Effector CD8-positive, alpha-beta T cell (primary cell): ENCODE results near the gene SPINK4.

Experiments used
- DNase-seq: peaks from one replicate; lab custom pipeline; 2025; lab: John Stamatoyannopoulos, UW
- total RNA-seq, 4 experiments: gene quantifications; one replicate each; lab custom pipeline; 2026; lab: John Stamatoyannopoulos, UW

SPINK4 gene
- 0 reads per million in 4 experiments for total RNA-seq

- no peak for DNase-seq
These were observed at the start of gene SPINK4 for GRCh38 chr9:33239921-33240320. Gene SPINK4, plus strand, starts transcription at chr9:33240167. Its CDS starts 42 bp downstream, at chr9:33240209.

- no peak for DNase-seq
These were observed 47.3 kb upstream of the SPINK4 start for GRCh38 chr9:33192493-33193255.

GRCh38 chr9:33193818-33194217 lies 46.1 kb upstream of the SPINK4 start:
- DNase-seq = no peak

GRCh38 chr9:33196736-33197135 lies 43.2 kb upstream of the SPINK4 start:
- DNase-seq = no peak

GRCh38 chr9:33197279-33198152 lies 42.5 kb upstream of the SPINK4 start:
- no peak for DNase-seq

- DNase-seq = no peak
These were observed 41.8 kb upstream of the SPINK4 start for GRCh38 chr9:33198165-33198564.

- DNase-seq = no peak
These were observed 37.9 kb upstream of the SPINK4 start for GRCh38 chr9:33202018-33202417.

- DNase-seq = no peak
These were observed 37.3 kb upstream of the SPINK4 start for GRCh38 chr9:33202552-33203201.

GRCh38 chr9:33209394-33209793 lies 30.6 kb upstream of the SPINK4 start:
- no peak for DNase-seq

GRCh38 chr9:33210006-33210715 lies 29.8 kb upstream of the SPINK4 start:
- DNase-seq = no peak

- no peak for DNase-seq
These were observed 28.1 kb upstream of the SPINK4 start for GRCh38 chr9:33211695-33212393.

- no peak for DNase-seq
These were observed 19.0 kb upstream of the SPINK4 start for GRCh38 chr9:33220681-33221567.

GRCh38 chr9:33221568-33221884 lies 18.4 kb upstream of the SPINK4 start:
- DNase-seq = no peak

GRCh38 chr9:33222031-33222430 lies 17.9 kb upstream of the SPINK4 start:
- no peak for DNase-seq

GRCh38 chr9:33223696-33224095 lies 16.3 kb upstream of the SPINK4 start:
- no peak for DNase-seq

GRCh38 chr9:33225319-33226147 lies 14.4 kb upstream of the SPINK4 start:
- peak; percentile 50 for DNase-seq

GRCh38 chr9:33227008-33227398 lies 13.0 kb upstream of the SPINK4 start:
- no peak for DNase-seq

GRCh38 chr9:33227741-33228140 lies 12.2 kb upstream of the SPINK4 start:
- no peak for DNase-seq

- no peak for DNase-seq
These were observed 11.4 kb upstream of the SPINK4 start for GRCh38 chr9:33228606-33229005.
